Osteoblast (primary cell): Measurements from ENCODE around the gene COL8A1. TPM values are rescaled to one million over a fixed set of nuclear protein-coding genes. Genes with fewer than 3 reads are reported as not detected.
"Not testable (repeated sequence)": the region's sequence is repeated elsewhere in the genome, so short reads cannot be mapped to it uniquely, and the experiment has no call there.

Experiments
- DNase-seq: peaks from one replicate; pipeline ENCODE4 v3.0.0; 2011; ENCODE audit warnings: low spot score, mixed read lengths; ENCODE audit not compliant: insufficient read length; ENCODE audit errors: missing footprints
- H2AFZ ChIP-seq: 2 replicates; pipeline ENCODE4 v1.6.0; 2011; ENCODE audit warnings: mild to moderate bottlenecking, low read length
- H3K27ac ChIP-seq: 2 replicates; pipeline ENCODE4 v1.5.1; 2011; ENCODE audit warnings: mild to moderate bottlenecking, low read depth, low read length, moderate library complexity
- H3K27me3 ChIP-seq: 2 replicates; pipeline ENCODE4 v1.6.0; 2012; ENCODE audit warnings: mild to moderate bottlenecking, control low read depth, inconsistent platforms, low read length, moderate library complexity; ENCODE audit not compliant: insufficient read depth
- H3K36me3 ChIP-seq: 2 replicates; pipeline ENCODE4 v1.5.1; 2011; ENCODE audit warnings: mild to moderate bottlenecking, low read length, control low read depth, moderate library complexity; ENCODE audit not compliant: insufficient read depth
- H3K4me1 ChIP-seq: 2 replicates; pipeline ENCODE4 v1.5.1; 2011; ENCODE audit warnings: mild to moderate bottlenecking, low read length, control low read depth, moderate library complexity; ENCODE audit not compliant: insufficient read depth
- H3K4me2 ChIP-seq: 2 replicates; pipeline ENCODE4 v1.6.0; 2011; ENCODE audit warnings: mild to moderate bottlenecking, low read length; ENCODE audit not compliant: insufficient read depth
- H3K4me3 ChIP-seq: fragments of 200-600 bp; sonication (generic); 3 replicates; pipeline ENCODE4 v1.5.1; 2012; ENCODE audit warnings: mild to moderate bottlenecking, low read length, inconsistent platforms; ENCODE audit not compliant: insufficient read depth
- H3K79me2 ChIP-seq: 2 replicates; pipeline ENCODE4 v1.6.0; 2012; ENCODE audit warnings: mild to moderate bottlenecking, low read length, control low read depth, inconsistent platforms; ENCODE audit not compliant: insufficient read depth
- H3K9me3 ChIP-seq: 2 replicates; pipeline ENCODE4 v1.5.1; 2011; ENCODE audit warnings: low read depth, low read length, control low read depth
- H4K20me1 ChIP-seq: 2 replicates; pipeline ENCODE4 v1.6.0; 2012; ENCODE audit warnings: mild to moderate bottlenecking, low read length, control low read depth; ENCODE audit not compliant: insufficient read depth
- total RNA-seq: library from RNA; depleted of rRNA; stranded (reverse); fragments of >200 nt; gene quantifications from 2 replicates; pipeline ENCODE4 v1.2.3, GENCODE V29; 2012
- TF ChIP-seq, protein P1 (sequence below): IDR thresholded peaks from 2 replicates; pipeline ENCODE4 v1.5.1; 2011; ENCODE audit warnings: mild to moderate bottlenecking, low read depth, low read length, moderate library complexity; ENCODE audit errors: extremely low read depth

The COL8A1 gene
- total RNA-seq, 1 donor: 311 TPM

GRCh38 chr3:99838755-99839154, 200.4 kb downstream of the COL8A1 start:
- no peak overlapping the region for H3K4me2 ChIP-seq
- H3K27me3 ChIP-seq: no peaks in the 10 kb centered on the region
- no peaks in the 10 kb centered on the region for H3K36me3 ChIP-seq
- no peak overlapping the region for H3K4me3 ChIP-seq
- no peak overlapping the region for H3K27ac ChIP-seq
- no peak for DNase-seq
- H3K9me3 ChIP-seq: no peaks in the 10 kb centered on the region
- peaks cover 18% of the 10 kb centered on the region for H3K79me2 ChIP-seq
- H4K20me1 ChIP-seq: peaks cover 5% of the 10 kb centered on the region
- TF ChIP-seq, protein P1, sequence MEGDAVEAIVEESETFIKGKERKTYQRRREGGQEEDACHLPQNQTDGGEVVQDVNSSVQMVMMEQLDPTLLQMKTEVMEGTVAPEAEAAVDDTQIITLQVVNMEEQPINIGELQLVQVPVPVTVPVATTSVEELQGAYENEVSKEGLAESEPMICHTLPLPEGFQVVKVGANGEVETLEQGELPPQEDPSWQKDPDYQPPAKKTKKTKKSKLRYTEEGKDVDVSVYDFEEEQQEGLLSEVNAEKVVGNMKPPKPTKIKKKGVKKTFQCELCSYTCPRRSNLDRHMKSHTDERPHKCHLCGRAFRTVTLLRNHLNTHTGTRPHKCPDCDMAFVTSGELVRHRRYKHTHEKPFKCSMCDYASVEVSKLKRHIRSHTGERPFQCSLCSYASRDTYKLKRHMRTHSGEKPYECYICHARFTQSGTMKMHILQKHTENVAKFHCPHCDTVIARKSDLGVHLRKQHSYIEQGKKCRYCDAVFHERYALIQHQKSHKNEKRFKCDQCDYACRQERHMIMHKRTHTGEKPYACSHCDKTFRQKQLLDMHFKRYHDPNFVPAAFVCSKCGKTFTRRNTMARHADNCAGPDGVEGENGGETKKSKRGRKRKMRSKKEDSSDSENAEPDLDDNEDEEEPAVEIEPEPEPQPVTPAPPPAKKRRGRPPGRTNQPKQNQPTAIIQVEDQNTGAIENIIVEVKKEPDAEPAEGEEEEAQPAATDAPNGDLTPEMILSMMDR: no peak
- H3K4me1 ChIP-seq: peaks cover 12% of the 10 kb centered on the region
- H2AFZ ChIP-seq: no peak overlapping the region

DNA sequence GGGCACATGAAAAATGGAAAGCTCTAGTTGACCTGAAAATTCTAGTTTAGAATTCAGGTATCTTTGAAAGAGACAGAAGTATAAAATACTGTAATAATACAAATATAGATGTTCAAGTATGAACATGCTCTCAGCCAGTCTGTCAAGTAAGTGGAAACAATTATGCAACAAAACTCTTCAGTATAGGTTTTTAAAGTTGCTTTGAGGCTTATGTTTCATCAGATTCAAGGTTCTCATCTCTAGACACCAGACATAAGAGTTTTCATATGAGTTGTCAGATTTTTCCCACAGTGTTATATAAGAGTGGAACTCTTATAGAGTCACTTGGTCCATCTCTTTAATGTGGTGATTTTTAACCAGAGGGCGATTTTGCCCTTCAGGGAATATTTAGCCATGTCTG, 201.2 kb downstream of the COL8A1 start:
- DNase-seq: no peak
- H3K79me2 ChIP-seq: peaks cover 16% of the 10 kb centered on the region

DNA sequence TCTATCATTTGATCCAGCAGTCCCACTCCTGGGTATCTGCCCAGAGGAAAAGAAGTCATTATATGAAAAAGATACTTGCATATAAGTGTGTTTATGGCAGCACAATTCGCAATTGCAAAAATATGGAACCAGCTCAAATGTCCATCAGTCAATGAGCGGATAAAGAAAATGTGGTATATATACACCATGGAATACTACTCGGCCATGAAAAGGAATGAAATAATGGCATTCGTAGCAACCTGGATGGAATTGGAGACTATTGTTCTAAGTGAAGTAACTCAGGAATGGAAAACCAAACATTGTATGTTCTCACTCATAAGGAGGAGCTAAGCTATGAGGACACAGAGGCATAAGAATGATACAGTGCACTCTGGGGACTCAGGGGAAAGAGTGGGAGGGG, 203.6 kb downstream of the COL8A1 start:
- not testable (repeated sequence) for H3K36me3 ChIP-seq, DNase-seq

More for the DNA sequence above, 201.2 kb downstream of the COL8A1 start:
- Histone ChIP-seq H3K9me3 (no peaks in the 10 kb centered on the region), H4K20me1 (peaks cover 5% of the 10 kb centered on the region), H2AFZ (no peak overlapping the region), H3K4me3 (no peak overlapping the region), H3K4me2 (no peak overlapping the region), H3K27me3 (no peaks in the 10 kb centered on the region), H3K4me1 (peaks cover 20% of the 10 kb centered on the region), H3K36me3 (no peaks in the 10 kb centered on the region), H3K27ac (no peak overlapping the region)
- TF ChIP-seq, protein P1: no peak

DNA sequence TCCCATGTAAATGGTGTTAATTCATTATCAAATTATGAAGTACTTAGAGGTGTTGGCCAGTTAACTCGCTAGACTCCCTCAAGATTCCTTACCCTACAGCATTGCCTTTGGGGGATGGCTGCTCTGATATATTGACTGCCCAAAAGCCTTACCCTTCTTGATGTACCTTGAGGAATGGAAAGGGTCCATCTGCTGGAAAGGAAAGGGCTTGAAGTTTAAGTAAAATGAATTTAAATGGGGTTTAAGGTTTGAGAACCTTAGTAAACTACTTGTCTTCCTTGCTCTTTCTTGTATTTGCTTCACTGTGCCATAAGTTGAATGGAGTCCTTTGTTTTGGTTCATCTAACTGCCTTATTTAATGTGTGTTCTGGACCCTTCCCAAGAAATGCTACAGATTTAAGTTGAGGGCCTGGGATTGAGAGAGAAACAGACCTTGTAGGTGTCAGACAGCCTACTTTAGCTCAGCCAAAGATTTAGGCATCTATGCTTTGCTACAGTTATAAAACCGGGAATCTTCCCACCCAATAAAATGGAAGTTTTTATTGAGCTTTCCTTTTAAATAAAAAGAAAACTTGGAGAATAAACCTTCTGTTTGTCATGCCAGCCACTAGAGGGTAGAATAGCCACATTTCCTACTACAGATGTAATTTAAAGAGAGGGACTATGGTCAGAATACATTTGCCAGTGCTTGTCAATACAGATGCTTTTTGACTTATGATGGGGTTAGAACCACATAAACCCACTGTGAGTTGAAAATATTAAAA, 204.6 kb downstream of the COL8A1 start:
- Histone ChIP-seq H3K79me2 (peaks cover 3% of the 10 kb centered on the region), H3K9me3 (no peaks in the 10 kb centered on the region), H3K36me3 (peaks cover 1% of the 10 kb centered on the region), H3K4me3 (no peak overlapping the region), H3K27ac (peak overlapping the region; percentile 76), H3K4me1 (peaks cover 31% of the 10 kb centered on the region), H4K20me1 (peaks cover 4% of the 10 kb centered on the region), H3K27me3 (no peaks in the 10 kb centered on the region), H3K4me2 (peak overlapping the region; percentile 51), H2AFZ (peak overlapping the region; percentile 1)
- DNase-seq: no peak
- TF ChIP-seq, protein P1: peak; percentile 75

More for the DNA sequence above, 203.6 kb downstream of the COL8A1 start:
- not testable (repeated sequence) for H3K27me3 ChIP-seq, H3K4me3 ChIP-seq, H3K79me2 ChIP-seq, H3K9me3 ChIP-seq, H2AFZ ChIP-seq, H3K27ac ChIP-seq, H3K4me2 ChIP-seq, H4K20me1 ChIP-seq
- H3K4me1 ChIP-seq: peaks cover 30% of the 10 kb centered on the region
